H9 (cell line): ENCODE data around the gene PRDX1. TPM values are rescaled to one million over a fixed set of nuclear protein-coding genes. Genes with fewer than 3 reads are reported as not detected.
A peak's percentile ranks its signal among the peaks of the same experiment; 100 is the strongest.

Experiments used
- DNase-seq: peaks from one replicate; pipeline ENCODE4 v3.0.0-alpha.2; 2017
- H2AFZ ChIP-seq: one replicate; pipeline ENCODE4 v1.6.1; 2013; ENCODE audit warnings: mild to moderate bottlenecking, low read length, control low read depth, moderate library complexity
- H2AK5ac ChIP-seq: 2 replicates; pipeline ENCODE4 v1.6.1; 2013; ENCODE audit warnings: low read length, control low read depth, mixed read lengths; ENCODE audit not compliant: insufficient read length
- H2BK120ac ChIP-seq: one replicate; pipeline ENCODE4 v1.6.1; 2013; ENCODE audit warnings: low read depth, mild to moderate bottlenecking, low read length, control low read depth, inconsistent platforms; ENCODE audit not compliant: poor library complexity, severe bottlenecking
- H2BK12ac ChIP-seq: 2 replicates; pipeline ENCODE4 v1.6.1; 2013; ENCODE audit warnings: low read length, control low read depth, mixed read lengths, low read depth; ENCODE audit not compliant: insufficient read length
- H2BK15ac ChIP-seq: 2 replicates; pipeline ENCODE4 v1.6.1; 2013; ENCODE audit warnings: low read depth, low read length, control low read depth
- H2BK20ac ChIP-seq: one replicate; pipeline ENCODE4 v1.6.1; 2013; ENCODE audit warnings: low read depth, mild to moderate bottlenecking, low read length, control low read depth, inconsistent platforms; ENCODE audit not compliant: poor library complexity, severe bottlenecking
- H2BK5ac ChIP-seq: 2 replicates; pipeline ENCODE4 v1.6.1; 2013; ENCODE audit warnings: low read length, control low read depth, mixed read lengths; ENCODE audit not compliant: insufficient read length
- H3K14ac ChIP-seq: 2 replicates; pipeline ENCODE4 v1.6.1; 2013; ENCODE audit warnings: low read length, control low read depth; ENCODE audit not compliant: insufficient read depth
- H3K18ac ChIP-seq: 2 replicates; pipeline ENCODE4 v1.6.1; 2013; ENCODE audit warnings: low read depth, mild to moderate bottlenecking, mixed read lengths, low read length, control low read depth; ENCODE audit not compliant: insufficient read length
- H3K23ac ChIP-seq: 2 replicates; pipeline ENCODE4 v1.6.1; 2013; ENCODE audit warnings: low read length, control low read depth, mixed read lengths, low read depth; ENCODE audit not compliant: insufficient read length
- H3K23me2 ChIP-seq: 2 replicates; pipeline ENCODE4 v1.6.1; 2013; ENCODE audit warnings: low read depth, mild to moderate bottlenecking, mixed read lengths, low read length, control low read depth; ENCODE audit not compliant: insufficient read length, poor library complexity, severe bottlenecking
- H3K27ac ChIP-seq: 2 replicates; pipeline ENCODE4 v1.5.1; 2013; ENCODE audit warnings: low read length, control low read depth, mixed read lengths, low read depth; ENCODE audit not compliant: insufficient read length
- H3K27me3 ChIP-seq: 2 replicates; pipeline ENCODE4 v1.6.1; 2013; ENCODE audit warnings: low read length, control low read depth, inconsistent platforms; ENCODE audit not compliant: insufficient read depth
- H3K4ac ChIP-seq: 2 replicates; pipeline ENCODE4 v1.6.1; 2013; ENCODE audit warnings: low read depth, mild to moderate bottlenecking, control low read depth, inconsistent platforms, low read length, moderate library complexity
- H3K4me1 ChIP-seq: 2 replicates; pipeline ENCODE4 v1.6.1; 2013; ENCODE audit warnings: low read length, control low read depth, inconsistent platforms; ENCODE audit not compliant: insufficient read depth
- H3K4me2 ChIP-seq: 2 replicates; pipeline ENCODE4 v1.6.1; 2013; ENCODE audit warnings: low read length, control low read depth, mixed read lengths; ENCODE audit not compliant: insufficient read length, insufficient read depth
- H3K56ac ChIP-seq: 2 replicates; pipeline ENCODE4 v1.6.1; 2013; ENCODE audit warnings: low read depth, mild to moderate bottlenecking, mixed read lengths, low read length, control low read depth; ENCODE audit not compliant: insufficient read length
- H3K79me1 ChIP-seq: 2 replicates; pipeline ENCODE4 v1.6.1; 2013; ENCODE audit warnings: low read depth, mild to moderate bottlenecking, moderate library complexity, low read length, control low read depth, inconsistent platforms; ENCODE audit not compliant: insufficient read depth, poor library complexity, severe bottlenecking
- H3K79me2 ChIP-seq: 2 replicates; pipeline ENCODE4 v1.6.1; 2013; ENCODE audit warnings: low read length, control low read depth, inconsistent platforms; ENCODE audit not compliant: insufficient read depth
- H3K9ac ChIP-seq: 2 replicates; pipeline ENCODE4 v1.6.1; 2013; ENCODE audit warnings: low read length, control low read depth, mixed read lengths; ENCODE audit not compliant: insufficient read length; ENCODE audit errors: extremely low read depth
- H3K9me3 ChIP-seq: one replicate; pipeline ENCODE4 v1.6.1; 2013; ENCODE audit warnings: low read depth, low read length, inconsistent platforms; ENCODE audit not compliant: control insufficient read depth
- H3T11ph ChIP-seq: one replicate; pipeline ENCODE4 v1.6.1; 2013; ENCODE audit warnings: mild to moderate bottlenecking, low read length, control low read depth, inconsistent platforms
- H4K20me1 ChIP-seq: one replicate; pipeline ENCODE4 v1.6.1; 2013; ENCODE audit not compliant: control insufficient read depth, insufficient read length, insufficient read depth
- H4K5ac ChIP-seq: 2 replicates; pipeline ENCODE4 v1.6.1; 2013; ENCODE audit warnings: low read depth, mild to moderate bottlenecking, mixed read lengths, low read length, control low read depth; ENCODE audit not compliant: insufficient read length
- H4K8ac ChIP-seq: replicated peaks from 2 replicates; pipeline ENCODE4 v1.6.1; 2013; ENCODE audit warnings: low read length, control low read depth, mixed read lengths, low read depth; ENCODE audit not compliant: insufficient read length
- H4K91ac ChIP-seq: 2 replicates; pipeline ENCODE4 v1.6.1; 2013; ENCODE audit warnings: low read depth, mild to moderate bottlenecking, moderate library complexity, mixed read lengths, low read length, control low read depth; ENCODE audit not compliant: insufficient read length
- H3K27ac Mint-ChIP-seq, 3 experiments: 2 replicates in 2 of 3; 3 replicates in 1 of 3; pipeline ENCODE4 v1.8.0; 2020 to 2021; ENCODE audit warnings: mixed read lengths in 3 of 3, mild to moderate bottlenecking in 1 of 3, moderate library complexity in 1 of 3
- H3K27me3 Mint-ChIP-seq: 2 replicates; pipeline ENCODE4 v1.8.0; 2021; ENCODE audit warnings: low read depth, mild to moderate bottlenecking, moderate library complexity, mixed read lengths
- H3K36me3 Mint-ChIP-seq, 3 experiments: 2 replicates in 2 of 3; 3 replicates in 1 of 3; pipeline ENCODE4 v1.8.0; 2020 to 2021; ENCODE audit warnings: low read depth in 3 of 3, mixed read lengths in 3 of 3; ENCODE audit not compliant: insufficient read depth in 1 of 3
- H3K4me1 Mint-ChIP-seq, 2 experiments: 2 replicates each; pipeline ENCODE4 v1.8.0; 2020; ENCODE audit warnings: mixed read lengths in 2 of 2
- H3K4me3 Mint-ChIP-seq, 2 experiments: 2 replicates in 1 of 2; 3 replicates in 1 of 2; pipeline ENCODE4 v1.8.0; 2020 to 2021; ENCODE audit warnings: mild to moderate bottlenecking in 2 of 2, mixed read lengths in 2 of 2, moderate library complexity in 1 of 2
- H3K9me3 Mint-ChIP-seq, 2 experiments: 2 replicates in 1 of 2; 3 replicates in 1 of 2; pipeline ENCODE4 v1.8.0; 2020; ENCODE audit warnings: mild to moderate bottlenecking in 2 of 2, mixed read lengths in 2 of 2, moderate library complexity in 1 of 2
- CTCF ChIP-seq: fragments of 200-600 bp; sonication (generic); conservative IDR thresholded peaks from 3 replicates; pipeline ENCODE4 v1.8.0; 2021; ENCODE audit warnings: antibody characterized with exemption, mild to moderate bottlenecking
- WGBS: extraction: QIAGEN DNeasy Blood & Tissue Kit; methylation state at CpG from one replicate; pipeline ENCODE4 v1.1.7; 2013; ENCODE audit warnings: missing lambda C conversion rate, low lambda C conversion rate, mixed read lengths; ENCODE audit not compliant: insufficient read length; ENCODE audit errors: extremely low coverage; 5-methylcytosine and 5-hydroxymethylcytosine counted together
- total RNA-seq: library from RNA; stranded (reverse); gene quantifications from 2 replicates; pipeline ENCODE4 v1.2.1, GENCODE V29; 2021

The PRDX1 gene
- total RNA-seq, 1 experiment from 2014 or later, result 1,003 TPM

- Histone ChIP-seq H3K4me1 (no peaks in the 10 kb centered on the region), H3K4ac (no peak overlapping the region), H3K14ac (no peak overlapping the region), H3K23me2 (no peaks in the 10 kb centered on the region), H4K5ac (no peak overlapping the region), H3K27me3 (no peaks in the 10 kb centered on the region), H3T11ph (no peak overlapping the region), H4K8ac (no peak overlapping the region), H2BK12ac (no peak overlapping the region), H3K27ac (no peak overlapping the region), H2BK15ac (no peak overlapping the region), H3K9ac (no peak overlapping the region), H4K91ac (no peak overlapping the region), H3K9me3 (no peaks in the 10 kb centered on the region), H2BK20ac (no peak overlapping the region), H3K79me1 (no peaks in the 10 kb centered on the region), H3K18ac (no peak overlapping the region), H3K56ac (no peak overlapping the region), H3K23ac (no peak overlapping the region), H2AFZ (no peak overlapping the region), H2BK120ac (no peak overlapping the region), H2AK5ac (no peak overlapping the region), H2BK5ac (no peak overlapping the region), H3K79me2 (no peaks in the 10 kb centered on the region), H4K20me1 (peaks cover 5% of the 10 kb centered on the region), H3K4me2 (no peak overlapping the region)
- H3K36me3 Mint-ChIP-seq, result peaks cover 54 to 77% (median 67%) of the 10 kb centered on the region in 3 experiments; a peak in 6 of 7 replicates
- H3K27ac Mint-ChIP-seq, result peak overlapping the region in 1 of 3 experiments; percentile 82; a peak in 2 of 7 replicates
- no peak for TF ChIP-seq CTCF
- WGBS, result no CpG with 5 or more reads among the region's 4 CpGs
- H3K9me3 Mint-ChIP-seq, result no peaks in the 10 kb centered on the region
- DNase-seq, result no peak
- H3K27me3 Mint-ChIP-seq, result no peaks in the 10 kb centered on the region; the same call in 1 of the 2 replicates
- H3K4me1 Mint-ChIP-seq, result no peaks in the 10 kb centered on the region
- H3K4me3 Mint-ChIP-seq, result no peak overlapping the region; a peak in 1 of 5 replicates
These were observed 10.6 kb downstream of the PRDX1 start for GRCh38 chr1:45510972-45511527.
